ENCODE measurements around the gene LRRFIP1. TPM values are rescaled to one million over a fixed set of nuclear protein-coding genes. Genes with fewer than 3 reads are reported as not detected.

Gene LRRFIP1
- total and polyA plus RNA-seq, 2 of the 13 experiments (the other 11 are each of a cell fraction or from before 2014, with no cell fraction given): 15.9 to 40.5 TPM

GRCh38 chr2:237600205-237600846, 27.1 kb upstream of the LRRFIP1 start (continued):
- TF ChIP-seq ZHX2 (IDR thresholded peaks at IDR 0.05; ENCODE audit: low read depth) (peak; percentile 58; the same call in 1 of the 2 replicates), ZHX2 (CRISPR knock-in tag; IDR thresholded peaks at IDR 0.05; ENCODE audit: borderline replicate concordance) (no peak), ZNF274 (CRISPR knock-in tag; IDR thresholded peaks at IDR 0.05) (peak; percentile 65; the same call in 1 of the 2 replicates), YEATS2 (CRISPR knock-in tag; IDR thresholded peaks at IDR 0.05; ENCODE audit: borderline replicate concordance) (peak; percentile 23; the same call in 1 of the 2 replicates), IRF2 (CRISPR knock-in tag; IDR thresholded peaks at IDR 0.05) (peak; percentile 55), ZNF614 (CRISPR knock-in tag; IDR thresholded peaks at IDR 0.05; ENCODE audit: borderline replicate concordance) (peak; percentile 69; the same call in 1 of the 2 replicates), KLF16 (CRISPR knock-in tag; IDR thresholded peaks at IDR 0.05) (peak in 1 of 2 experiments; percentile 45; a peak in 1 of 4 replicates), ZBTB4 (CRISPR knock-in tag; IDR thresholded peaks at IDR 0.05; ENCODE audit: borderline replicate concordance) (peak; percentile 55; the same call in 1 of the 2 replicates)
- TF ChIP-seq, protein P1, sequence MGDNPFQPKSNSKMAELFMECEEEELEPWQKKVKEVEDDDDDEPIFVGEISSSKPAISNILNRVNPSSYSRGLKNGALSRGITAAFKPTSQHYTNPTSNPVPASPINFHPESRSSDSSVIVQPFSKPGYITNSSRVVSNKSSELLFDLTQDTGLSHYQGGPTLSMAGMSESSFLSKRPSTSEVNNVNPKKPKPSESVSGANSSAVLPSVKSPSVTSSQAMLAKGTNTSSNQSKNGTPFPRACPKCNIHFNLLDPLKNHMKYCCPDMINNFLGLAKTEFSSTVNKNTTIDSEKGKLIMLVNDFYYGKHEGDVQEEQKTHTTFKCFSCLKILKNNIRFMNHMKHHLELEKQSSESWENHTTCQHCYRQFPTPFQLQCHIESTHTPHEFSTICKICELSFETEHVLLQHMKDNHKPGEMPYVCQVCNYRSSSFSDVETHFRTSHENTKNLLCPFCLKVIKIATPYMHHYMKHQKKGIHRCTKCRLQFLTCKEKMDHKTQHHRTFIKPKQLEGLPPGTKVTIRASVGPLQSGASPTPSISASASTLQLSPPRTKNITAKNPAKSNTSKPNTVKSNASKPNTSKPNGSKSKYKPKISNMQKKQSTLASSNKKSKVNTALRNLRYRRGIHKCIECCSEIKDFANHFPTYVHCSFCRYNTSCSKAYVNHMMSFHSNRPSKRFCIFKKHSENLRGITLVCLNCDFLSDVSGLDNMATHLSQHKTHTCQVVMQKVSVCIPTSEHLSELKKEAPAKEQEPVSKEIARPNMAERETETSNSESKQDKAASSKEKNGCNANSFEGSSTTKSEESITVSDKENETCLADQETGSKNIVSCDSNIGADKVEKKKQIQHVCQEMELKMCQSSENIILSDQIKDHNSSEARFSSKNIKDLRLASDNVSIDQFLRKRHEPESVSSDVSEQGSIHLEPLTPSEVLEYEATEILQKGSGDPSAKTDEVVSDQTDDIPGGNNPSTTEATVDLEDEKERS (CRISPR knock-in tag; IDR thresholded peaks at IDR 0.05): 0 out of 2 replicates have a peak, but pooled peaks have one; percentile 11

All from HepG2 (cell line).